Smooth muscle cell (in vitro differentiated cells): ENCODE data around the gene GLIS2. TPM values are rescaled to one million over a fixed set of nuclear protein-coding genes. Genes with fewer than 3 reads are reported as not detected.

Source experiments
- DNase-seq: peaks from one replicate; lab custom pipeline; 2025; ENCODE audit not compliant: unreplicated experiment; lab: John Stamatoyannopoulos, UW
- H2AFZ ChIP-seq: fragments of 200-600 bp; sonication (generic); 2 replicates; pipeline ENCODE4 v1.6.0; 2016; ENCODE audit warnings: antibody characterized with exemption, low read depth, mild to moderate bottlenecking
- H3F3A ChIP-seq: fragments of 200-600 bp; sonication (generic); 2 replicates; pipeline ENCODE4 v1.6.0; 2017; ENCODE audit warnings: antibody characterized with exemption, low read depth
- H3K27ac ChIP-seq: fragments of 200-600 bp; sonication (generic); 2 replicates; pipeline ENCODE4 v1.5.1; 2016; ENCODE audit warnings: low read depth, mild to moderate bottlenecking
- H3K27me3 ChIP-seq: fragments of 200-600 bp; sonication (generic); 2 replicates; pipeline ENCODE4 v1.6.1; 2016; ENCODE audit warnings: low read depth, mild to moderate bottlenecking
- H3K36me3 ChIP-seq: fragments of 200-600 bp; sonication (generic); 2 replicates; pipeline ENCODE4 v1.5.1; 2016; ENCODE audit warnings: low read depth
- H3K4me1 ChIP-seq: fragments of 200-600 bp; sonication (generic); 2 replicates; pipeline ENCODE4 v1.5.1; 2016; ENCODE audit warnings: low read depth
- H3K4me2 ChIP-seq: fragments of 200-600 bp; sonication (generic); 2 replicates; pipeline ENCODE4 v1.6.0; 2016; ENCODE audit warnings: mild to moderate bottlenecking
- H3K4me3 ChIP-seq: fragments of 200-600 bp; sonication (generic); 2 replicates; pipeline ENCODE4 v1.5.1; 2016; ENCODE audit warnings: mild to moderate bottlenecking
- H3K79me2 ChIP-seq: fragments of 200-600 bp; sonication (generic); 2 replicates; pipeline ENCODE4 v1.6.0; 2016; ENCODE audit warnings: low read depth, mild to moderate bottlenecking
- H3K9ac ChIP-seq: fragments of 200-600 bp; sonication (generic); 2 replicates; pipeline ENCODE4 v1.6.0; 2016; ENCODE audit warnings: low read depth
- H3K9me3 ChIP-seq: fragments of 200-600 bp; sonication (generic); replicated peaks from 2 replicates; pipeline ENCODE4 v1.5.1; 2016; ENCODE audit warnings: low read depth
- H4K20me1 ChIP-seq: fragments of 200-600 bp; sonication (generic); 2 replicates; pipeline ENCODE4 v1.6.0; 2016; ENCODE audit warnings: low read depth
- CTCF ChIP-seq: fragments of 200-600 bp; sonication (generic); IDR thresholded peaks from 2 replicates; pipeline ENCODE4 v1.5.1; 2017; ENCODE audit warnings: borderline replicate concordance, mild to moderate bottlenecking, antibody characterized with exemption; ENCODE audit not compliant: insufficient read depth, poor library complexity, severe bottlenecking
- WGBS: methylation state at CpG from one replicate; pipeline ENCODE4 v1.1.7; 2016; ENCODE audit warnings: low lambda C conversion rate; 5-methylcytosine and 5-hydroxymethylcytosine counted together
- polyA plus RNA-seq: library from polyadenylated mRNA; unstranded; fragments of >200 nt; fragmentation: Nextera tagmentation; extraction: Ambion mirVana; gene quantifications from 2 replicates; pipeline ENCODE4 v1.2.1, GENCODE V29; 2016
- total RNA-seq: library from RNA; depleted of rRNA; stranded (reverse); fragments of >200 nt; gene quantifications from 2 replicates; pipeline ENCODE4 v1.2.3, GENCODE V29; 2014

GLIS2 gene
- total and polyA plus RNA-seq, 2 experiments from 2014 or later: 2.8 to 9.2 TPM

- WGBS: 97% methylated on average over 20 of the region's 20 CpGs
- Histone ChIP-seq H3K9me3 (no peaks in the 10 kb centered on the region), H4K20me1 (peaks cover 2% of the 10 kb centered on the region), H3K9ac (no peak overlapping the region), H3K27ac (no peak overlapping the region), H3F3A (peaks cover 8% of the 10 kb centered on the region), H3K4me3 (no peak overlapping the region), H3K27me3 (no peaks in the 10 kb centered on the region), H2AFZ (no peak overlapping the region), H3K36me3 (no peaks in the 10 kb centered on the region), H3K4me2 (no peak overlapping the region), H3K4me1 (peaks cover 10% of the 10 kb centered on the region), H3K79me2 (peaks cover 10% of the 10 kb centered on the region)
- no peak for TF ChIP-seq CTCF
- DNase-seq: no peak
Measured at GRCh38 chr16:4354512-4355409, 38.9 kb downstream of the GLIS2 start.

DNA sequence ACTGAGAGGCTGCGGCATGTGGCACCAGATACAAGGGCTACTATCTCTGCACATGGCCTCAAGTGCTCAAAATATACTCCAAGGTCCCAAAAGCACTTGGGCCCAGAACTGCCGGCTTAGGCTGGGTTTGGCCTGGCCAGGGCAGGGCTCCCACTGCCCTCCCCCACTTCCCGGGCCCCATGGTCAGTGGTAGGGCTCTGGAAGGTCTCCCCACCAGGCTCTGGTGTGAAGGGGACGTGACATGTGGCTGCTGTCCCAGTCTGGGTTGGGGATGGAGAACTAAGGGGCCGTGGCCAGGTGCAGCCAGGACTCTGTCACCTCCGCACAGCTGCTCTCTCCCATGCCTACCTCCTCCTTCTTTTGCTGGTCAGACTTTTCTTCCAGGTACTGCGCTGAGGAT lies 41.0 kb downstream of the GLIS2 start:
- WGBS: 87% methylated on average over 7 of the region's 7 CpGs
- Histone ChIP-seq H3K4me1 (no peaks in the 10 kb centered on the region), H3K36me3 (no peaks in the 10 kb centered on the region), H3F3A (peaks cover 3% of the 10 kb centered on the region), H3K27ac (no peak overlapping the region), H3K79me2 (no peaks in the 10 kb centered on the region), H2AFZ (no peak overlapping the region), H3K27me3 (no peaks in the 10 kb centered on the region), H4K20me1 (no peaks in the 10 kb centered on the region), H3K9me3 (no peaks in the 10 kb centered on the region), H3K9ac (no peak overlapping the region), H3K4me2 (no peak overlapping the region), H3K4me3 (no peak overlapping the region)
- TF ChIP-seq CTCF: no peak
- no peak for DNase-seq

DNA sequence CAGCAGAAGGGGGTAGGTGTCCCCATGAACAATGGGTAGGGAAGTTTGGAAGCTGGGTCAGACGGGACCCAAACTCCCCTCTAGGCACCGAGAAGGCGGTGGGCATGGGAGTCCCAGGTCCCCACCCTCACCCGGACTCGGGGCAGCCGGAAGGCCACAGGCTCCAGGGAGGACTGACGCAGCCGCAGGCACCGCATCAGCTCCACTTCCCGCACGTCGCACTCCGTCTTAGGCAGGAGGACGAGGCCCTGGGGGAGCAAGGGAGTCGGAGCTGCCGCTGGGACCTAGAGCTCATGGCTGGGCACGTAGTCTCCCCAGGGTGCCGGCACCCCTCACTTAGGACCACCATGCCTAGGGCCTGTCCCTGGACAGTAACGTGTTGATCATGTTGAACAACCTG lies 42.4 kb downstream of the GLIS2 start:
- no peak for DNase-seq
- Histone ChIP-seq H3K4me2 (no peak overlapping the region), H3K27ac (no peak overlapping the region), H4K20me1 (no peaks in the 10 kb centered on the region), H3K79me2 (no peaks in the 10 kb centered on the region), H3F3A (no peaks in the 10 kb centered on the region), H3K36me3 (no peaks in the 10 kb centered on the region), H3K4me1 (no peaks in the 10 kb centered on the region), H3K27me3 (no peaks in the 10 kb centered on the region), H3K4me3 (no peak overlapping the region), H2AFZ (no peak overlapping the region), H3K9ac (no peak overlapping the region), H3K9me3 (no peaks in the 10 kb centered on the region)
- TF ChIP-seq CTCF: no peak
- WGBS: 96% methylated on average over 19 of the region's 19 CpGs
